GM12878 (cell line): Measurements from ENCODE around the gene HNF4A. TPM values are rescaled to one million over a fixed set of nuclear protein-coding genes. Genes with fewer than 3 reads are reported as not detected.

ENCODE experiments used
- ATAC-seq: fragments of 200-7000 bp; cut with Tn5 transposase; 3 replicates; pipeline ENCODE4 v1.9.1; 2020; ENCODE audit warnings: mild to moderate bottlenecking, moderate library complexity
- BruUV-seq: library from RNA; stranded (reverse); fragments of 400-500 nt; replicated peaks from 2 replicates; lab custom pipeline; 2021; lab: Mats Ljungman, UMichigan
- CTCF ChIA-PET: fragments of 300-600 bp; sonication (Branson Sonifier 250); formaldehyde crosslinking; extraction: SDS; loops from one replicate; lab custom pipeline; 2021; ENCODE audit warnings: inconsistent platforms; lab: Yijun Ruan, JAX
- POLR2A ChIA-PET: fragments of 350-600 bp; formaldehyde crosslinking; extraction: SDS; loops from one replicate; lab custom pipeline; 2021; ENCODE audit warnings: inconsistent platforms; lab: Charles Lee
- RAD21 ChIA-PET: fragments of 300-600 bp; sonication (Branson Sonifier 250); formaldehyde crosslinking; loops from one replicate; lab custom pipeline; 2023; ENCODE audit warnings: antibody characterized with exemption; ENCODE audit not compliant: unreplicated experiment; lab: Charles Lee
- SMC1A ChIA-PET: fragments of 300-600 bp; sonication (Branson Sonifier 250); formaldehyde crosslinking; loops from one replicate; lab custom pipeline; 2023; ENCODE audit not compliant: unreplicated experiment, uncharacterized antibody; lab: Charles Lee
- DNase-seq: peaks from one replicate; pipeline ENCODE4 v3.0.0-alpha.2; 2011; ENCODE audit warnings: low read depth, low spot score
- FAIRE-seq: peaks from 3 replicates; lab custom pipeline; 2011; peaks lifted over from hg19 to GRCh38; lab: Jason Lieb, UNC
- H2AFZ ChIP-seq: 2 replicates; pipeline ENCODE4 v1.6.0; 2011; ENCODE audit warnings: low read depth, low read length, control low read depth; ENCODE audit not compliant: control insufficient read depth
- H3K27ac ChIP-seq: 2 replicates; pipeline ENCODE4 v1.5.1; 2011; ENCODE audit warnings: control low read depth; ENCODE audit not compliant: control insufficient read depth, insufficient read depth
- H3K27me3 ChIP-seq, 2 experiments: replicated peaks in 1 of 2; 2 replicates each; pipeline versions ENCODE4 v1.6.0 to v1.6.1; 2011; ENCODE audit warnings: low read length in 1 of 2; ENCODE audit not compliant: control insufficient read depth in 2 of 2, insufficient read depth in 2 of 2
- H3K36me3 ChIP-seq, 2 experiments: 2 replicates each; pipeline ENCODE4 v1.5.1; 2011; ENCODE audit warnings: low read length in 1 of 2; ENCODE audit not compliant: control insufficient read depth in 2 of 2, insufficient read depth in 2 of 2
- H3K4me1 ChIP-seq: 2 replicates; pipeline ENCODE4 v1.6.1; 2011; ENCODE audit warnings: mild to moderate bottlenecking, low read length, moderate library complexity, mixed read lengths; ENCODE audit not compliant: control insufficient read depth, insufficient read depth
- H3K4me2 ChIP-seq: 2 replicates; pipeline ENCODE4 v1.6.0; 2011; ENCODE audit warnings: control low read depth; ENCODE audit not compliant: control insufficient read depth, insufficient read depth
- H3K4me3 ChIP-seq: fragments of 200-600 bp; sonication (generic); 2 replicates; pipeline ENCODE4 v1.5.1; 2016
- H3K79me2 ChIP-seq: 2 replicates; pipeline ENCODE4 v1.6.0; 2011; ENCODE audit warnings: low read length; ENCODE audit not compliant: control insufficient read depth, insufficient read depth
- H3K9ac ChIP-seq: 2 replicates; pipeline ENCODE4 v1.8.0; 2011; ENCODE audit warnings: low read length, control low read depth, mixed read lengths; ENCODE audit not compliant: control insufficient read depth, insufficient read depth
- H3K9me3 ChIP-seq: replicated peaks from 3 replicates; pipeline ENCODE4 v1.5.1; 2011; ENCODE audit warnings: mild to moderate bottlenecking, low read length; ENCODE audit not compliant: control insufficient read depth, insufficient read depth
- H4K20me1 ChIP-seq: 2 replicates; pipeline ENCODE4 v1.6.0; 2011; ENCODE audit not compliant: control insufficient read depth, insufficient read depth
- BRCA1 ChIP-seq: IDR thresholded peaks from 2 replicates; pipeline ENCODE4 v1.6.1; 2011; ENCODE audit warnings: low read depth, low read length, improper control_type of control experiment
- CHD1 ChIP-seq: IDR thresholded peaks from 2 replicates; pipeline ENCODE4 v1.6.1; 2012; ENCODE audit warnings: low read depth, low read length, improper control_type of control experiment
- ESRRA ChIP-seq: IDR thresholded peaks from 2 replicates; pipeline ENCODE4 v1.6.1; 2012; ENCODE audit warnings: mild to moderate bottlenecking, low read length, improper control_type of control experiment
- POLR2A ChIP-seq: IDR thresholded peaks from 2 replicates; pipeline ENCODE4 v1.6.1; 2011; ENCODE audit warnings: low read depth, mild to moderate bottlenecking, low read length
- RAD21 ChIP-seq: IDR thresholded peaks from 2 replicates; pipeline ENCODE4 v1.6.1; 2011; ENCODE audit warnings: mild to moderate bottlenecking, low read depth, low read length, moderate library complexity; ENCODE audit not compliant: insufficient read depth
- YBX1 ChIP-seq: fragments of 450-650 bp; IDR thresholded peaks from 2 replicates; pipeline ENCODE4 v1.6.1; 2016; ENCODE audit warnings: antibody characterized with exemption
- YY1 ChIP-seq: IDR thresholded peaks from 2 replicates; pipeline ENCODE4 v1.6.1; 2011; ENCODE audit warnings: low read depth, mild to moderate bottlenecking, low read length
- WGBS: methylation state at CpG from one replicate; pipeline ENCODE4 v1.1.6; 2016; ENCODE audit warnings: low lambda C conversion rate; ENCODE audit not compliant: insufficient replicate concordance, insufficient coverage; ENCODE audit errors: missing lambda C conversion rate; 5-methylcytosine and 5-hydroxymethylcytosine counted together
- in situ Hi-C: fragments of 300-500 bp; cut with MboI; formaldehyde crosslinking; loops from 9 replicates; pipeline ENCODE4 v1.14.3; 2018; ENCODE audit warnings: mixed read lengths
- intact Hi-C: fragments of 100-400 bp; cut with micrococcal nuclease; formaldehyde crosslinking; loops from one replicate; pipeline ENCODE4 v1.14.2; 2022; ENCODE audit not compliant: unreplicated experiment
- polyA plus RNA-seq, 11 experiments: library from polyadenylated mRNA; depleted of rRNA in 4 of 11; unstranded in 6 of 11; stranded (reverse) in 5 of 11; fragments of >200 nt; fragmentation: Nextera tagmentation in 4 of 11; fragmentation: Illumina TruSeq in 1 of 11; extraction: Ambion mirVana in 4 of 11; extraction: Trizol in 1 of 11; gene quantifications; 1 replicate in 1 of 11; 2 replicates in 10 of 11; pipeline versions ENCODE4 v1.2.1 to v1.2.3, GENCODE V29; 2011 to 2016; ENCODE audit warnings: inconsistent platforms in 2 of 11, missing spikeins in 2 of 11, low read depth in 1 of 11
- total RNA-seq, 4 experiments: library from RNA; depleted of rRNA in 3 of 4; stranded (reverse); fragments of >200 nt in 3 of 4; fragmentation: Illumina TruSeq in 1 of 4; extraction: Trizol in 1 of 4; gene quantifications; 2 replicates each; pipeline versions ENCODE4 v1.2.1 to v1.2.3, GENCODE V29; 2013 to 2021
- TF ChIP-seq, protein P1 (sequence below): IDR thresholded peaks from 2 replicates; pipeline ENCODE4 v1.6.1; 2012; ENCODE audit warnings: low read length, inconsistent platforms
- TF ChIP-seq, protein P2 (sequence below): fragments of 450-650 bp; IDR thresholded peaks from 2 replicates; pipeline ENCODE4 v1.6.1; 2016; ENCODE audit warnings: mild to moderate bottlenecking

Gene HNF4A
- total and polyA plus RNA-seq, 10 of the 15 experiments (the other 5 are each of a cell fraction or from before 2014, with no cell fraction given) = 0.21 TPM; not detected in 9

DNA sequence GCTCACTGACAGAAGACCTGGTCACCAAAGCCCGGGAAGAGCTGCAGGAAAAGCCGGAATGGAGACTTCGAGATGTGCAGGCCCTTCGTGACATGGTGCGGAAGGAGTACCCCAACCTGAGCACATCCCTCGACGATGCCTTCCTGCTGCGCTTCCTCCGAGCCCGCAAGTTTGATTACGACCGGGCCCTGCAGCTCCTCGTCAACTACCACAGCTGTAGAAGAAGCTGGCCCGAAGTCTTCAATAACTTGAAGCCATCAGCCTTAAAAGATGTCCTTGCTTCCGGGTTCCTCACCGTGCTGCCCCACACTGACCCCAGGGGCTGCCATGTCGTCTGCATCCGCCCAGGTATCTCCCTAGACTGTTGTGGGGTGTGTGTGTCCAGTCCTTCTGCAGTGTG is 124.6 kb downstream of the HNF4A start:
- Histone ChIP-seq H3K36me3 (peaks cover 0 to 8% of the 10 kb centered on the region in 2 experiments; a peak in 3 of 4 replicates), H3K9ac (no peak overlapping the region), H3K4me2 (no peak overlapping the region), H3K4me3 (no peak overlapping the region), H3K79me2 (peaks cover 15% of the 10 kb centered on the region), H4K20me1 (no peaks in the 10 kb centered on the region), H3K27me3 (no peaks in the 10 kb centered on the region), H3K9me3 (no peaks in the 10 kb centered on the region), H3K27ac (no peak overlapping the region), H2AFZ (no peak overlapping the region), H3K4me1 (no peaks in the 10 kb centered on the region; the same call in 1 of the 2 replicates)
- FAIRE-seq = no peak
- in situ Hi-C loops = no loop called here
- DNase-seq = no peak
- ChIA-PET RAD21 (no interaction called here), SMC1A (no interaction called here), CTCF (interaction anchor here (0.7 to 1.5 kb wide), 3 partner anchors 11 to 263 kb away, joined by 3 to 4 read pairs (median 4); no protein-coding TSS in a partner anchor), POLR2A (interaction anchor here (0.6 to 1.3 kb wide), 2 partner anchors 26 to 193 kb away, joined by 3 read pairs; no protein-coding TSS in a partner anchor)
- TF ChIP-seq, protein P1, sequence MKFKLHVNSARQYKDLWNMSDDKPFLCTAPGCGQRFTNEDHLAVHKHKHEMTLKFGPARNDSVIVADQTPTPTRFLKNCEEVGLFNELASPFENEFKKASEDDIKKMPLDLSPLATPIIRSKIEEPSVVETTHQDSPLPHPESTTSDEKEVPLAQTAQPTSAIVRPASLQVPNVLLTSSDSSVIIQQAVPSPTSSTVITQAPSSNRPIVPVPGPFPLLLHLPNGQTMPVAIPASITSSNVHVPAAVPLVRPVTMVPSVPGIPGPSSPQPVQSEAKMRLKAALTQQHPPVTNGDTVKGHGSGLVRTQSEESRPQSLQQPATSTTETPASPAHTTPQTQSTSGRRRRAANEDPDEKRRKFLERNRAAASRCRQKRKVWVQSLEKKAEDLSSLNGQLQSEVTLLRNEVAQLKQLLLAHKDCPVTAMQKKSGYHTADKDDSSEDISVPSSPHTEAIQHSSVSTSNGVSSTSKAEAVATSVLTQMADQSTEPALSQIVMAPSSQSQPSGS = no peak
- TF ChIP-seq CHD1 (no peak), YBX1 (no peak)
- WGBS = 97% methylated on average over 18 of the region's 18 CpGs
- no TSS peak for BruUV-seq
- no peak for ATAC-seq
- intact Hi-C loops = no loop called here

GRCh38 chr20:44481719-44482416 is 126.4 kb downstream of the HNF4A start:
- peaks cover 0 to 10% of the 10 kb centered on the region in 2 experiments; a peak in 3 of 4 replicates for H3K36me3 ChIP-seq
- 100% methylated on average over 4 of the region's 6 CpGs for WGBS
- DNase-seq (no peak), FAIRE-seq (no peak), ATAC-seq (no peak)
- no peaks in the 10 kb centered on the region for H3K27me3 ChIP-seq
- RAD21 ChIA-PET = no interaction called here
- CTCF ChIA-PET = interaction anchor here (1.0 kb wide), 1 partner anchor 40 kb away, joined by 4 read pairs; the partner anchor contains the start of gene SERINC3
- POLR2A ChIA-PET = no interaction called here
- no peaks in the 10 kb centered on the region for H4K20me1 ChIP-seq
- H3K4me2 ChIP-seq = no peak overlapping the region
- intact Hi-C loops = no loop called here
- in situ Hi-C loops = no loop called here
- peaks cover 4% of the 10 kb centered on the region for H3K79me2 ChIP-seq
- no peaks in the 10 kb centered on the region for H3K9me3 ChIP-seq
- SMC1A ChIA-PET = interaction anchor here (1.1 kb wide), 1 partner anchor 97 kb away, joined by 3 read pairs; no protein-coding TSS in a partner anchor
- no peak overlapping the region for H3K9ac ChIP-seq
- H2AFZ ChIP-seq = no peak overlapping the region
- no peak overlapping the region for H3K27ac ChIP-seq
- BruUV-seq = no TSS peak
- TF ChIP-seq RAD21 (no peak), ESRRA (no peak), POLR2A (no peak), YY1 (no peak), BRCA1 (no peak)
- TF ChIP-seq, protein P2, sequence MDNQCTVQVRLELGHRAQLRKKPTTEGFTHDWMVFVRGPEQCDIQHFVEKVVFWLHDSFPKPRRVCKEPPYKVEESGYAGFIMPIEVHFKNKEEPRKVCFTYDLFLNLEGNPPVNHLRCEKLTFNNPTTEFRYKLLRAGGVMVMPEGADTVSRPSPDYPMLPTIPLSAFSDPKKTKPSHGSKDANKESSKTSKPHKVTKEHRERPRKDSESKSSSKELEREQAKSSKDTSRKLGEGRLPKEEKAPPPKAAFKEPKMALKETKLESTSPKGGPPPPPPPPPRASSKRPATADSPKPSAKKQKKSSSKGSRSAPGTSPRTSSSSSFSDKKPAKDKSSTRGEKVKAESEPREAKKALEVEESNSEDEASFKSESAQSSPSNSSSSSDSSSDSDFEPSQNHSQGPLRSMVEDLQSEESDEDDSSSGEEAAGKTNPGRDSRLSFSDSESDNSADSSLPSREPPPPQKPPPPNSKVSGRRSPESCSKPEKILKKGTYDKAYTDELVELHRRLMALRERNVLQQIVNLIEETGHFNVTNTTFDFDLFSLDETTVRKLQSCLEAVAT = no peak
- H3K4me1 ChIP-seq = no peaks in the 10 kb centered on the region; the same call in 1 of the 2 replicates
- no peak overlapping the region for H3K4me3 ChIP-seq
